Measurements from ENCODE around the gene C1QTNF6.

The C1QTNF6 gene

GRCh38 chr22:37138849-37139561 is 49.0 kb downstream of the C1QTNF6 start:
- no peak for DNase-seq

DNA sequence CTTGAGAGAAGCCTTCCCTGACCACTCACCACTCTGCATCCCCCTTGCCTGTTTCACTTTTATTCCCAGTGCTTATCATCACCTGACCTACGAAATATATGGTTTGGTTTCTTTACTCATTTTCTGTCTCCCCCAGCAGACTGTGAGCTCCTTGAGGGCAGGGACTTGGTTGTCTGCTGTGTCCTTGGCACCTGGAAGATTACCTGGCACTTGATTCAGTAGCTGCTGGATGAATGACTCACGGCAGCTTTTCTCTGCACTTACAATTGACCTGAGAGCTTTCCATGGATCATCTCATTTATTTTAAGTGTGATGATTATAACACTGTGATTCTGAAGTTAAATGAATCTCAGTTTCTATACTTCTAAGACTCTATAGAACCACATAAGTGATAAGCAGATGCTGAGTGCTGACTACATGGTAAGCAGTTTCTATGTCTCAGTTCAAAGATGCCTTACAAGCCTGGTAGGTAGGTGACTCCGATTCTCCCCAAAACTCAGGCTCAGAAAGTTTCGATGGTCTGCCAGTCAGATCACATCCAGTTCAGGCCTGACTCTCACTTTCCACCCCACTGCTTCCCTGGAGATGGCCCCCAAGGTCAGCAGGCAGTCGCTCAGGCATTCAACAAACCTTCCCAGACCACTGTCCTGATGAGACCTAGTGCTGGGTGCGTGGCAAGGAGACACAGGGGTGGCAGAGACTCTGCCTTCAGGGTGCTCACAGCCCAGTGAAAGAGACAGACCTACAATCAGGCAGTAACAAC is 50.0 kb downstream of the C1QTNF6 start:
- DNase-seq = no peak

DNA sequence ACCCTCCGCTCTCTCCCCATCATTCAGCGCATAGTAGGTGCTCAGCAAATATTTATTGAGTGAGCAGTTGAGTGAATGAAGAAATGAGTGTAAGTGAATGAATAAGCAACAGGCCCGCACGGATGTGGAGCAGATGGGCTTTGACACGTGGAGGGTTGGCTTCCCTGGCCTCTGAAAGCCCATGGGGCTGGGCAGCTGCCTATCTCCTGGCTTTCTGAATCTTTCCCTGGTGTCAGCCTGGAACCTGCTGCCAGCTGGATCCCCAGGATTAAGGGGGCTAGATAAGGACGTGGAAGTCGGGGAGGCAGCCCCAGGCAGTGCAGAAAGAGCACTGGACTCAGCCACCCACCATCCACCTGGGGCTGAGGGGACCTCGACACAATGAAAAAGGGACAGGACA is 50.9 kb downstream of the C1QTNF6 start:
- DNase-seq = no peak

- no peak for DNase-seq
Observed at GRCh38 chr22:37135023-37135422, 53.0 kb downstream of the C1QTNF6 start.

GRCh38 chr22:37133304-37134018 is 54.6 kb downstream of the C1QTNF6 start:
- DNase-seq = no peak

DNA sequence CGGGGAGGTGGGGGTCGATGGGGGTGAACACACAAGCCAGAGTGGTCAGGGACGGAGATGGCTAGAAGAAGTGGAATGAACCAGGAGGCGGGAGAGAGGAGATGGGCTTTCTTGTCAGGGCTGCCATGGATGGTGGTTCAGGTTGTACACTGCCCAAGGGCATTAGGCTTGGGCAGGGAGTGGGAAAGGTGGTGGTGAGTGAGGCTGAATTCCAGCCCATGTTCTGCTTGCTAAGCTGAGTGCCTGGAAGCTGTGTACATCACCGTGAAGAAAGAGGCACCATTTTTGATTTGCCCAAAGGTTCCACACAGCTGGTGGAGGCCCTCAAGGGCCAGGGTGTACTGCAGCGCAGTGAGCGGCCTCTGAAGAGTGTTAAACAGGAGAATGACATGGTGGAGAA is 55.3 kb downstream of the C1QTNF6 start:
- no peak for DNase-seq

All from activated CD8-positive, alpha-beta memory T cell treated with anti-CD3 and anti-CD28 coated beads, Interleukin-2, amount 50 U/mL, for 48 hours (primary cell).